HL-60 (cell line): ENCODE data around the gene TBL3.

Experiments
- CTCF ChIP-seq: IDR thresholded peaks from one replicate; pipeline ENCODE4 v1.5.1; 2011; ENCODE audit warnings: low read length, control low read depth, inconsistent platforms; ENCODE audit not compliant: insufficient read depth
- GABPA ChIP-seq: IDR thresholded peaks from 2 replicates; pipeline ENCODE4 v1.6.1; 2012; ENCODE audit warnings: low read depth
- POLR2AphosphoS5 ChIP-seq: IDR thresholded peaks from 2 replicates; pipeline ENCODE4 v1.6.1; 2012; ENCODE audit warnings: low read depth
- REST ChIP-seq: IDR thresholded peaks from 2 replicates; pipeline ENCODE4 v1.6.1; 2012; ENCODE audit warnings: low read depth; ENCODE audit not compliant: insufficient replicate concordance

DNA sequence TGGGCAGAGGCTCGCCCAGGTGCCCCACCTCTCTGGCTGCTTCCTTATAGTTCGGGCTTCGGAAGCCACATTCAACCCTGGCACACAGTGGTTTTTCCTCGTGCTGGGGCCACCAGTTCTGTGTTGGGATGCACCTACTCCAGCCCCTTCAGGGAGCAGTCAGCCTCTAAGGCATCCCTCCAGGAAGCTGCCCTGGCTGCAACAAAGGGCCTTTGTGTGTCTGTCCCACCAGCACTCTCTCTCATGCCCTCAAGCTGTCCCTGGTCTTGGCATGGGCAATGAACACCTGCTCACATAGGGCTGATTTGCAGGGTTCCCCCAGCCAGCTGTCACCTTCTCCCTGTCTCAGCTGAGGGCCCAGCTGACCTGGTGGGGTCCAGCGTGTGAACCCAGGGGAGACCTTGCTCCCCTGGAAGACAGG is 10.2 kb downstream of the TBL3 start:
- no peak for TF ChIP-seq REST
- TF ChIP-seq CTCF = no peak
- TF ChIP-seq POLR2AphosphoS5 = no peak
- no peak for TF ChIP-seq GABPA
